ENCODE data around the gene PHF2. TPM values are rescaled to one million over a fixed set of nuclear protein-coding genes. Genes with fewer than 3 reads are reported as not detected.

Gene PHF2
- total and polyA plus RNA-seq, 2 donors (not counting 1 experiment from before 2014, with no cell fraction given): 11.0 to 28.8 TPM

- H3K4me3 ChIP-seq (ENCODE audit: control extremely low read depth in 1 of 5, extremely low read depth in 1 of 5, insufficient read depth in 1 of 5, low read depth in 2 of 5, low read length in 4 of 5): no peak overlapping the region
- no peak overlapping the region for H3K9ac ChIP-seq (ENCODE audit: low read length)
- Mint-ChIP-seq H3K4me1 (no peaks in the 10 kb centered on the region), H3K27ac (no peak overlapping the region), H3K27me3 (no peaks in the 10 kb centered on the region), H3K4me3 (no peak overlapping the region), H3K9me3 (ENCODE audit: insufficient read depth) (no peaks in the 10 kb centered on the region)
- TF ChIP-seq CTCF (IDR thresholded peaks at IDR 0.05): no peak
- H3K4me1 ChIP-seq (ENCODE audit: control insufficient read depth in 2 of 2, insufficient read depth in 2 of 2, low read length in 2 of 2): no peaks in the 10 kb centered on the region
- ChIA-PET CTCF (interaction anchor here (1.0 kb wide), 1 partner anchor 82 kb away, joined by 3 read pairs; no protein-coding TSS in a partner anchor), POLR2A (no interaction called here)
- no peak overlapping the region for H3K4me2 ChIP-seq (replicated peaks; ENCODE audit: low read depth, low read length, poor library complexity, severe bottlenecking)
- no peaks in the 10 kb centered on the region for H3K79me2 ChIP-seq (ENCODE audit: control insufficient read depth, insufficient read depth, low read length)
- H3K27ac ChIP-seq (ENCODE audit: low read length in 2 of 2): no peak overlapping the region
- DNase-seq (no peak), ATAC-seq (ENCODE audit: low read depth) (no peak)
- H3K9me3 ChIP-seq (ENCODE audit: control extremely low read depth in 1 of 3, control insufficient read depth in 2 of 3, insufficient read depth in 1 of 3, low read length in 2 of 3): no peaks in the 10 kb centered on the region
- intact Hi-C loops (cut with micrococcal nuclease): no loop called here
- peaks cover 8 to 55% of the 10 kb centered on the region in 2 experiments for H3K36me3 ChIP-seq (replicated peaks in 1 of 2; ENCODE audit: control extremely low read depth in 1 of 2, control insufficient read depth in 1 of 2, extremely low read depth in 1 of 2, insufficient read depth in 2 of 2, low read length in 1 of 2)
- 98% methylated on average over 11 of the region's 11 CpGs for WGBS (ENCODE audit: insufficient coverage)
- no peaks in the 10 kb centered on the region for H3K27me3 ChIP-seq (replicated peaks in 1 of 4; ENCODE audit: control extremely low read depth in 1 of 4, control insufficient read depth in 3 of 4, insufficient read depth in 4 of 4, low read length in 3 of 4)
- H4K20me1 ChIP-seq (ENCODE audit: control insufficient read depth, insufficient read depth, low read length, poor library complexity, severe bottlenecking): peaks cover 7% of the 10 kb centered on the region
- H2AFZ ChIP-seq (ENCODE audit: insufficient read depth, low read depth, low read length, poor library complexity, severe bottlenecking): no peak overlapping the region
Observed at GRCh38 chr9:93546356-93546755, 30.0 kb upstream of the PHF2 start.

GRCh38 chr9:93549611-93550010 is 26.8 kb upstream of the PHF2 start:
- H3K36me3 ChIP-seq (replicated peaks in 1 of 2; ENCODE audit: control extremely low read depth in 1 of 2, control insufficient read depth in 1 of 2, extremely low read depth in 1 of 2, insufficient read depth in 2 of 2, low read length in 1 of 2): peaks cover 2 to 70% of the 10 kb centered on the region in 2 experiments
- no peak for TF ChIP-seq EZH2 (IDR thresholded peaks at IDR 0.05; ENCODE audit: borderline replicate concordance, insufficient read depth, low read depth, low read length, poor library complexity, severe bottlenecking)
- no peak for TF ChIP-seq CTCF (IDR thresholded peaks at IDR 0.05)
- 96% methylated on average over 4 of the region's 5 CpGs for WGBS (ENCODE audit: insufficient coverage)
- no peak overlapping the region for H3K9ac ChIP-seq (ENCODE audit: low read length)
- H3K79me2 ChIP-seq (ENCODE audit: control insufficient read depth, insufficient read depth, low read length): no peaks in the 10 kb centered on the region
- POLR2A ChIA-PET: no interaction called here
- Mint-ChIP-seq H3K9me3 (ENCODE audit: insufficient read depth) (no peaks in the 10 kb centered on the region), H3K27ac (no peak overlapping the region), H3K4me1 (no peaks in the 10 kb centered on the region), H3K4me3 (no peak overlapping the region), H3K27me3 (no peaks in the 10 kb centered on the region)
- no peak overlapping the region for H2AFZ ChIP-seq (ENCODE audit: insufficient read depth, low read depth, low read length, poor library complexity, severe bottlenecking)
- peaks cover 7% of the 10 kb centered on the region for H4K20me1 ChIP-seq (ENCODE audit: control insufficient read depth, insufficient read depth, low read length, poor library complexity, severe bottlenecking)
- H3K27ac ChIP-seq (ENCODE audit: low read length in 2 of 2): no peak overlapping the region
- no peak overlapping the region for H3K4me2 ChIP-seq (replicated peaks; ENCODE audit: low read depth, low read length, poor library complexity, severe bottlenecking)
- CTCF ChIA-PET: interaction anchor here (0.7 to 1.1 kb wide), 2 partner anchors 17 to 583 kb away, joined by 3 to 4 read pairs; no protein-coding TSS in a partner anchor
- no peaks in the 10 kb centered on the region for H3K27me3 ChIP-seq (replicated peaks in 1 of 4; ENCODE audit: control extremely low read depth in 1 of 4, control insufficient read depth in 3 of 4, insufficient read depth in 4 of 4, low read length in 3 of 4)
- DNase-seq: no peak
- ATAC-seq (ENCODE audit: low read depth): no peak
- intact Hi-C loops (cut with micrococcal nuclease): no loop called here
- no peaks in the 10 kb centered on the region for H3K4me1 ChIP-seq (ENCODE audit: control insufficient read depth in 2 of 2, insufficient read depth in 2 of 2, low read length in 2 of 2)
- H3K9me3 ChIP-seq (ENCODE audit: control extremely low read depth in 1 of 3, control insufficient read depth in 2 of 3, insufficient read depth in 1 of 3, low read length in 2 of 3): no peaks in the 10 kb centered on the region
- H3K4me3 ChIP-seq (ENCODE audit: control extremely low read depth in 1 of 5, extremely low read depth in 1 of 5, insufficient read depth in 1 of 5, low read depth in 2 of 5, low read length in 4 of 5): no peak overlapping the region
